K562 (cell line): Measurements from ENCODE around the gene DLK2. TPM values are rescaled to one million over a fixed set of nuclear protein-coding genes. Genes with fewer than 3 reads are reported as not detected.

ENCODE experiments used
- ATAC-seq: fragments of 200-7000 bp; cut with Tn5 transposase; 3 replicates; pipeline ENCODE4 v1.9.1; 2020; ENCODE audit warnings: moderate library complexity
- BruUV-seq: library from RNA; stranded (reverse); fragments of 400-500 nt; replicated peaks from 2 replicates; lab custom pipeline; 2021; lab: Mats Ljungman, UMichigan
- CTCF ChIA-PET: fragments of 300-600 bp; formaldehyde crosslinking; extraction: SDS; loops from one replicate; lab custom pipeline; 2021; ENCODE audit warnings: low intra/inter-chr PET ratio; lab: Yijun Ruan, JAX
- POLR2A ChIA-PET: fragments of 300-600, 350-650 bp; sonication (Branson Sonifier 250); formaldehyde crosslinking; extraction: SDS; loops from one replicate; lab custom pipeline; 2021; ENCODE audit warnings: antibody characterized with exemption, inconsistent platforms; lab: Yijun Ruan, JAX
- DNase-seq, 4 experiments: peaks; one replicate each; pipeline versions ENCODE4 v3.0.0 to v3.0.0-alpha.2; 2011 to 2018; ENCODE audit warnings: low spot score in 3 of 4, mixed read lengths in 3 of 4; ENCODE audit errors: extremely low read depth in 1 of 4
- FAIRE-seq: peaks from 2 replicates; lab custom pipeline; 2011; peaks lifted over from hg19 to GRCh38; lab: Jason Lieb, UNC
- H2AFZ ChIP-seq: 2 replicates; pipeline ENCODE4 v1.6.0; 2011; ENCODE audit warnings: low read depth, low read length, control low read depth, inconsistent platforms
- H3K27ac ChIP-seq: fragments of 200-600 bp; 3 replicates; pipeline ENCODE4 v1.8.0; 2011; ENCODE audit warnings: low read depth, mild to moderate bottlenecking, control low read depth, inconsistent platforms, low read length, moderate library complexity, mixed read lengths; ENCODE audit errors: extremely low read depth
- H3K27me3 ChIP-seq, 2 experiments: fragments of 300-600 bp in 1 of 2; 2 replicates in 1 of 2; 3 replicates in 1 of 2; pipeline versions ENCODE4 v1.6.0 to v1.8.0; 2011; ENCODE audit warnings: inconsistent platforms in 2 of 2, low read length in 2 of 2, mild to moderate bottlenecking in 1 of 2, mixed read lengths in 1 of 2, moderate library complexity in 1 of 2; ENCODE audit not compliant: control insufficient read depth in 2 of 2, insufficient read depth in 2 of 2
- H3K36me3 ChIP-seq: fragments of 300-600 bp; 3 replicates; pipeline ENCODE4 v1.8.0; 2011; ENCODE audit warnings: mild to moderate bottlenecking, low read length, inconsistent platforms; ENCODE audit not compliant: control insufficient read depth, insufficient read depth
- H3K4me1 ChIP-seq, 2 experiments: fragments of 200-600 bp in 1 of 2; replicated peaks in 1 of 2; 2 replicates in 1 of 2; 3 replicates in 1 of 2; pipeline versions ENCODE4 v1.5.1 to v1.8.0; 2011; ENCODE audit warnings: inconsistent platforms in 2 of 2, low read length in 2 of 2, mild to moderate bottlenecking in 1 of 2, mixed read lengths in 1 of 2, moderate library complexity in 1 of 2; ENCODE audit not compliant: control insufficient read depth in 2 of 2, insufficient read depth in 2 of 2
- H3K4me2 ChIP-seq: 2 replicates; pipeline ENCODE4 v1.6.1; 2011; ENCODE audit warnings: low read length, control low read depth, inconsistent platforms, mixed read lengths; ENCODE audit not compliant: insufficient read depth
- H3K4me3 ChIP-seq: fragments of 200-600 bp; sonication (generic), shearing (Covaris generic); 2 replicates; pipeline ENCODE4 v1.5.1; 2016; ENCODE audit warnings: control low read depth, inconsistent platforms
- H3K79me2 ChIP-seq: fragments of 200-600 bp; 3 replicates; pipeline ENCODE4 v1.8.0; 2011; ENCODE audit warnings: low read length, inconsistent platforms; ENCODE audit not compliant: control insufficient read depth, insufficient read depth
- H3K9ac ChIP-seq, 2 experiments: 2 replicates each; pipeline versions ENCODE4 v1.6.0 to v1.6.1; 2011; ENCODE audit warnings: low read depth in 2 of 2, low read length in 2 of 2, control low read depth in 1 of 2, inconsistent platforms in 1 of 2, mild to moderate bottlenecking in 1 of 2, mixed read lengths in 1 of 2; ENCODE audit not compliant: insufficient read depth in 1 of 2
- H3K9me1 ChIP-seq: one replicate; pipeline ENCODE4 v1.6.0; 2011; ENCODE audit warnings: inconsistent platforms, mild to moderate bottlenecking, low read length, moderate library complexity; ENCODE audit not compliant: control insufficient read depth, insufficient read depth
- H3K9me3 ChIP-seq: replicated peaks from 2 replicates; pipeline ENCODE4 v1.5.1; 2011; ENCODE audit warnings: low read depth, low read length, inconsistent platforms; ENCODE audit not compliant: control insufficient read depth, insufficient read depth
- H4K20me1 ChIP-seq: replicated peaks from 2 replicates; pipeline ENCODE4 v1.6.1; 2011; ENCODE audit warnings: low read length, inconsistent platforms, mixed read lengths; ENCODE audit not compliant: control insufficient read depth, insufficient read depth
- PHF8 ChIP-seq: fragments of 200-600 bp; sonication (generic); IDR thresholded peaks from 2 replicates; pipeline ENCODE4 v1.6.1; 2012; ENCODE audit warnings: mixed run types, mild to moderate bottlenecking, inconsistent platforms, low read length, moderate library complexity, borderline replicate concordance
- RAD21 ChIP-seq, 2 experiments: fragments of 250-450 bp in 1 of 2; fragments of 450-650 bp in 1 of 2; sonication (Bioruptor Pico) in 1 of 2; formaldehyde crosslinking in 1 of 2; IDR thresholded peaks in 1 of 2; conservative IDR thresholded peaks in 1 of 2; 2 replicates each; pipeline versions ENCODE4 v1.4.0 to v1.8.0; 2020 to 2022; ENCODE audit warnings: mild to moderate bottlenecking in 2 of 2, moderate library complexity in 1 of 2
- SMARCA4 ChIP-seq: fragments of 450-650 bp; IDR thresholded peaks from 2 replicates; pipeline ENCODE4 v1.6.1; 2016
- THRAP3 ChIP-seq: fragments of 450-650 bp; IDR thresholded peaks from 2 replicates; pipeline ENCODE4 v1.6.1; 2016; ENCODE audit warnings: mild to moderate bottlenecking, inconsistent platforms, borderline replicate concordance
- ZBTB26 ChIP-seq: fragments of 450-650 bp; formaldehyde crosslinking; IDR thresholded peaks from 2 replicates; pipeline ENCODE4 v1.4.0; 2022; ENCODE audit warnings: missing genetic modification characterization
- ZNF197 ChIP-seq: fragments of 200-800 bp; sonication (Bioruptor generic); IDR thresholded peaks from 2 replicates; pipeline ENCODE4 v1.6.1; 2016; ENCODE audit warnings: low read depth, missing genetic modification characterization, missing compliant biosample characterization
- ZNF347 ChIP-seq: fragments of 450-650 bp; formaldehyde crosslinking; IDR thresholded peaks from 2 replicates; pipeline ENCODE4 v1.4.0; 2020; ENCODE audit warnings: low read depth, mild to moderate bottlenecking, moderate library complexity
- WGBS: fragments of 100-300 bp; shearing (Covaris generic); methylation state at CpG from one replicate; pipeline ENCODE4 v1.1.6; 2016; ENCODE audit warnings: low coverage, mixed read lengths; ENCODE audit not compliant: insufficient coverage; ENCODE audit errors: missing lambda C conversion rate; 5-methylcytosine and 5-hydroxymethylcytosine counted together
- in situ Hi-C: fragments of 300-500 bp; cut with MboI; formaldehyde crosslinking; loops from 4 replicates; pipeline ENCODE4 v1.15.0; 2018; ENCODE audit warnings: inconsistent platforms, mixed read lengths
- intact Hi-C: fragments of 100-400 bp; cut with micrococcal nuclease; formaldehyde crosslinking; loops from 2 replicates; pipeline ENCODE4 v1.14.2; 2022
- polyA plus RNA-seq, 8 experiments: library from polyadenylated mRNA; depleted of rRNA in 4 of 8; stranded (reverse) in 5 of 8; unstranded in 3 of 8; fragments of >200 nt; fragmentation: Nextera tagmentation in 2 of 8; fragmentation: Illumina TruSeq in 1 of 8; extraction: Ambion mirVana in 2 of 8; extraction: Trizol in 1 of 8; gene quantifications; 2 replicates each; pipeline versions ENCODE4 v1.2.1 to v1.2.3, GENCODE V29; 2011 to 2014; ENCODE audit warnings: inconsistent platforms in 1 of 8, missing spikeins in 1 of 8
- total RNA-seq, 7 experiments: library from RNA; depleted of rRNA in 6 of 7; stranded (reverse); fragments of >200 nt in 6 of 7; fragmentation: Illumina TruSeq in 2 of 7; extraction: Trizol in 2 of 7; gene quantifications; 2 replicates each; pipeline versions ENCODE4 v1.2.1 to v1.2.3, GENCODE V29; 2011 to 2021; ENCODE audit warnings: low replicate concordance in 1 of 7
- TF ChIP-seq, protein P1 (sequence below), 2 experiments: fragments of 150-350 bp in 1 of 2; IDR thresholded peaks; 2 replicates each; pipeline ENCODE4 v1.6.1; 2012 to 2016; ENCODE audit warnings: low read depth in 2 of 2, low read length in 2 of 2, mild to moderate bottlenecking in 1 of 2, moderate library complexity in 1 of 2
- TF ChIP-seq, protein P2 (sequence below): fragments of 450-650 bp; formaldehyde crosslinking; IDR thresholded peaks from 2 replicates; pipeline ENCODE4 v1.4.0; 2020; ENCODE audit warnings: mild to moderate bottlenecking, moderate library complexity

The DLK2 gene
- total and polyA plus RNA-seq, 9 of the 15 experiments (the other 6 are each of a cell fraction or from before 2014, with no cell fraction given), result 0.11 to 0.53 (median 0.29) TPM; not detected in 3

GRCh38 chr6:43475516-43475915, 20.2 kb upstream of the DLK2 start:
- Histone ChIP-seq H3K9me3 (no peaks in the 10 kb centered on the region), H3K27ac (no peak overlapping the region), H3K4me1 (peaks cover 0 to 6% of the 10 kb centered on the region in 2 experiments; a peak in 2 of 5 replicates), H3K4me2 (no peak overlapping the region), H3K9ac (peak overlapping the region in 1 of 2 experiments; percentile 65; a peak in 1 of 4 replicates), H3K36me3 (0 out of 3 replicates have a peak, but pooled peaks cover 4% of the 10 kb centered on the region), H3K4me3 (no peak overlapping the region), H3K27me3 (no peaks in the 10 kb centered on the region), H2AFZ (peak overlapping the region; percentile 17; the same call in 1 of the 2 replicates), H3K9me1 (no peaks in the 10 kb centered on the region), H4K20me1 (no peaks in the 10 kb centered on the region), H3K79me2 (peaks cover 13% of the 10 kb centered on the region)
- no peak for ATAC-seq
- ChIA-PET CTCF (no interaction called here), POLR2A (interaction anchor here (0.6 to 1.6 kb wide), 5 partner anchors 19 to 536 kb away, joined by 3 to 7 read pairs (median 3); no protein-coding TSS in a partner anchor)
- 32% methylated on average over 6 of the region's 6 CpGs for WGBS
- in situ Hi-C loops (no loop called here), intact Hi-C loops (no loop called here)
- BruUV-seq, result no TSS peak
- no peak for FAIRE-seq
- TF ChIP-seq ZNF197, result no peak
- TF ChIP-seq, protein P1, sequence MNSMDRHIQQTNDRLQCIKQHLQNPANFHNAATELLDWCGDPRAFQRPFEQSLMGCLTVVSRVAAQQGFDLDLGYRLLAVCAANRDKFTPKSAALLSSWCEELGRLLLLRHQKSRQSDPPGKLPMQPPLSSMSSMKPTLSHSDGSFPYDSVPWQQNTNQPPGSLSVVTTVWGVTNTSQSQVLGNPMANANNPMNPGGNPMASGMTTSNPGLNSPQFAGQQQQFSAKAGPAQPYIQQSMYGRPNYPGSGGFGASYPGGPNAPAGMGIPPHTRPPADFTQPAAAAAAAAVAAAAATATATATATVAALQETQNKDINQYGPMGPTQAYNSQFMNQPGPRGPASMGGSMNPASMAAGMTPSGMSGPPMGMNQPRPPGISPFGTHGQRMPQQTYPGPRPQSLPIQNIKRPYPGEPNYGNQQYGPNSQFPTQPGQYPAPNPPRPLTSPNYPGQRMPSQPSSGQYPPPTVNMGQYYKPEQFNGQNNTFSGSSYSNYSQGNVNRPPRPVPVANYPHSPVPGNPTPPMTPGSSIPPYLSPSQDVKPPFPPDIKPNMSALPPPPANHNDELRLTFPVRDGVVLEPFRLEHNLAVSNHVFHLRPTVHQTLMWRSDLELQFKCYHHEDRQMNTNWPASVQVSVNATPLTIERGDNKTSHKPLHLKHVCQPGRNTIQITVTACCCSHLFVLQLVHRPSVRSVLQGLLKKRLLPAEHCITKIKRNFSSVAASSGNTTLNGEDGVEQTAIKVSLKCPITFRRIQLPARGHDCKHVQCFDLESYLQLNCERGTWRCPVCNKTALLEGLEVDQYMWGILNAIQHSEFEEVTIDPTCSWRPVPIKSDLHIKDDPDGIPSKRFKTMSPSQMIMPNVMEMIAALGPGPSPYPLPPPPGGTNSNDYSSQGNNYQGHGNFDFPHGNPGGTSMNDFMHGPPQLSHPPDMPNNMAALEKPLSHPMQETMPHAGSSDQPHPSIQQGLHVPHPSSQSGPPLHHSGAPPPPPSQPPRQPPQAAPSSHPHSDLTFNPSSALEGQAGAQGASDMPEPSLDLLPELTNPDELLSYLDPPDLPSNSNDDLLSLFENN (IDR thresholded peaks at IDR 0.05; ENCODE audit: low read depth in 2 of 2, low read length in 2 of 2), result no peak
- no peak for TF ChIP-seq PHF8
- no peak for TF ChIP-seq RAD21 (CRISPR knock-in tag; conservative IDR thresholded peaks at IDR 0.05 in 1 of 2, IDR thresholded peaks at IDR 0.05 in 1 of 2)
- TF ChIP-seq THRAP3, result no peak
- TF ChIP-seq SMARCA4, result no peak
- TF ChIP-seq, protein P2, sequence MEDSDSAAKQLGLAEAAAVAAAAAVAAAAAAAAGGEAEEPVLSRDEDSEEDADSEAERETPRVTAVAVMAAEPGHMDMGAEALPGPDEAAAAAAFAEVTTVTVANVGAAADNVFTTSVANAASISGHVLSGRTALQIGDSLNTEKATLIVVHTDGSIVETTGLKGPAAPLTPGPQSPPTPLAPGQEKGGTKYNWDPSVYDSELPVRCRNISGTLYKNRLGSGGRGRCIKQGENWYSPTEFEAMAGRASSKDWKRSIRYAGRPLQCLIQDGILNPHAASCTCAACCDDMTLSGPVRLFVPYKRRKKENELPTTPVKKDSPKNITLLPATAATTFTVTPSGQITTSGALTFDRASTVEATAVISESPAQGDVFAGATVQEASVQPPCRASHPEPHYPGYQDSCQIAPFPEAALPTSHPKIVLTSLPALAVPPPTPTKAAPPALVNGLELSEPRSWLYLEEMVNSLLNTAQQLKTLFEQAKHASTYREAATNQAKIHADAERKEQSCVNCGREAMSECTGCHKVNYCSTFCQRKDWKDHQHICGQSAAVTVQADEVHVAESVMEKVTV (CRISPR knock-in tag), result no peak
- no peak for TF ChIP-seq ZBTB26 (CRISPR knock-in tag)
- TF ChIP-seq ZNF347 (CRISPR knock-in tag), result no peak
- DNase-seq, result no peak
